ENCODE measurements around the gene ADGRG3. TPM values are rescaled to one million over a fixed set of nuclear protein-coding genes. Genes with fewer than 3 reads are reported as not detected.

Gene ADGRG3
- total and polyA plus RNA-seq, 10 of the 15 experiments (the other 5 are each of a cell fraction or from before 2014, with no cell fraction given), result 0.10 to 0.11 (median 0.10) TPM; not detected in 7

GRCh38 chr16:57634171-57634570 lies 33.9 kb upstream of the ADGRG3 start (continued):
- TF ChIP-seq HSF1 (IDR thresholded peaks at IDR 0.05; ENCODE audit: low read depth, low read length) (no peak), MYC (IDR thresholded peaks at IDR 0.05; ENCODE audit: insufficient read depth, insufficient read length, insufficient replicate concordance, low read length, severe bottlenecking) (no peak), REST (IDR thresholded peaks at IDR 0.05; ENCODE audit: low read depth, low read length) (no peak), POLR2AphosphoS5 (IDR thresholded peaks at IDR 0.05; ENCODE audit: low read length) (no peak), E2F4 (IDR thresholded peaks at IDR 0.05; ENCODE audit: low read depth, low read length) (no peak), PAX5 (IDR thresholded peaks at IDR 0.05; ENCODE audit: borderline replicate concordance, low read depth, low read length) (no peak), ZNF207 (IDR thresholded peaks at IDR 0.05; ENCODE audit: borderline replicate concordance) (no peak), SMAD5 (IDR thresholded peaks at IDR 0.05; ENCODE audit: low read depth) (no peak)
